Stimulated activated CD4-positive, alpha-beta T cell treated with anti-CD3 and anti-CD28 coated beads, Interleukin-12 subunit alpha, Interleukin-12 subunit beta, amount 100 ng/mL, for 48 hours (primary cell): ENCODE data around the gene MRPL45.
"Not testable (repeated sequence)": the region's sequence is repeated elsewhere in the genome, so short reads cannot be mapped to it uniquely, and the experiment has no call there.

Source experiments
- DNase-seq, 3 donors: peaks; one replicate each; pipeline ENCODE4 v3.0.0-alpha.2; 2020; ENCODE audit warnings: low read depth in 2 of 3, low spot score in 1 of 3

MRPL45 gene

GRCh38 chr17:38296834-38297517, at the start of gene MRPL45:
Gene MRPL45 (plus strand): TSS chr17:38297168. CDS start chr17:38297184, 16 bp downstream.
- DNase-seq: peak; percentile 95 to 96 (median 95)

GRCh38 chr17:38253191-38253590, 43.8 kb upstream of the MRPL45 start:
- DNase-seq: not testable (repeated sequence)

GRCh38 chr17:38254357-38254756, 42.6 kb upstream of the MRPL45 start:
- not testable (repeated sequence) for DNase-seq

- peak; percentile 65 to 76 (median 65) for DNase-seq
Observed at GRCh38 chr17:38257013-38257621, 39.9 kb upstream of the MRPL45 start.

GRCh38 chr17:38265974-38266506, 30.9 kb upstream of the MRPL45 start:
- not testable (repeated sequence) for DNase-seq

GRCh38 chr17:38266571-38266970, 30.4 kb upstream of the MRPL45 start:
- not testable (repeated sequence) for DNase-seq

- not testable (repeated sequence) for DNase-seq
Observed at GRCh38 chr17:38268138-38268537, 28.8 kb upstream of the MRPL45 start.

GRCh38 chr17:38269045-38269444, 27.9 kb upstream of the MRPL45 start:
- not testable (repeated sequence) for DNase-seq

GRCh38 chr17:38269552-38269951, 27.4 kb upstream of the MRPL45 start:
- DNase-seq: not testable (repeated sequence)

- DNase-seq: not testable (repeated sequence)
Observed at GRCh38 chr17:38285994-38286393, 11.0 kb upstream of the MRPL45 start.

- peak in 2 of 3 donors; percentile 16 to 21 for DNase-seq
Observed at GRCh38 chr17:38286501-38287091, 10.4 kb upstream of the MRPL45 start.

- not testable (repeated sequence) for DNase-seq
Observed at GRCh38 chr17:38288217-38288827, 8.6 kb upstream of the MRPL45 start.

GRCh38 chr17:38289760-38290159, 7.2 kb upstream of the MRPL45 start:
- DNase-seq: not testable (repeated sequence)

GRCh38 chr17:38295602-38296365, 1.2 kb upstream of the MRPL45 start:
- not testable (repeated sequence) for DNase-seq

GRCh38 chr17:38315497-38315896, 18.5 kb downstream of the MRPL45 start:
- DNase-seq: no peak

GRCh38 chr17:38317081-38317480, 20.1 kb downstream of the MRPL45 start:
- DNase-seq: no peak

GRCh38 chr17:38320482-38320881, 23.5 kb downstream of the MRPL45 start:
- no peak for DNase-seq

GRCh38 chr17:38322156-38322779, 25.3 kb downstream of the MRPL45 start:
- DNase-seq: peak; percentile 52 to 73 (median 53)

GRCh38 chr17:38322897-38323296, 25.9 kb downstream of the MRPL45 start:
- DNase-seq: no peak

- no peak for DNase-seq
Observed at GRCh38 chr17:38324141-38324697, 27.3 kb downstream of the MRPL45 start.
